NCI-H2081 (cell line): ENCODE data around the gene CDC34.
A peak's percentile ranks its signal among the peaks of the same experiment; 100 is the strongest.

Source experiments
- DNase-seq, 2 experiments: peaks; one replicate each; lab custom pipeline; 2025; lab: John Stamatoyannopoulos, UW

Gene CDC34

GRCh38 chr19:531753-532560, at the start of gene CDC34:
Gene CDC34 (plus strand): TSS chr19:531760. CDS start chr19:531932, 172 bp downstream.
- DNase-seq = no peak

GRCh38 chr19:482186-483041, 49.1 kb upstream of the CDC34 start:
- no peak for DNase-seq

GRCh38 chr19:483332-484072, 48.1 kb upstream of the CDC34 start:
- DNase-seq = no peak

GRCh38 chr19:484494-484893, 47.1 kb upstream of the CDC34 start:
- DNase-seq = no peak

GRCh38 chr19:485077-485476, 46.5 kb upstream of the CDC34 start:
- peak; percentile 37 to 79 for DNase-seq

- DNase-seq = peak; percentile 41 to 71
These were observed 45.9 kb upstream of the CDC34 start for GRCh38 chr19:485583-486236.

GRCh38 chr19:488505-489417, 42.8 kb upstream of the CDC34 start:
- DNase-seq = peak; percentile 92 to 95

- no peak for DNase-seq
These were observed 42.0 kb upstream of the CDC34 start for GRCh38 chr19:489418-490196.

GRCh38 chr19:491146-491741, 40.3 kb upstream of the CDC34 start:
- DNase-seq = no peak

GRCh38 chr19:492091-492531, 39.4 kb upstream of the CDC34 start:
- DNase-seq = no peak

- DNase-seq = no peak
These were observed 38.0 kb upstream of the CDC34 start for GRCh38 chr19:493391-494170.

- DNase-seq = no peak
These were observed 37.1 kb upstream of the CDC34 start for GRCh38 chr19:494171-495080.

GRCh38 chr19:495081-495401, 36.5 kb upstream of the CDC34 start:
- DNase-seq = no peak

- no peak for DNase-seq
These were observed 36.0 kb upstream of the CDC34 start for GRCh38 chr19:495402-496111.

- no peak for DNase-seq
These were observed 35.4 kb upstream of the CDC34 start, which contains the start of gene MADCAM1 for GRCh38 chr19:496112-496665. Gene MADCAM1 (plus strand): TSS chr19:496486. CDS start chr19:496500, 14 bp downstream.

GRCh38 chr19:496986-497385, 34.6 kb upstream of the CDC34 start:
- no peak for DNase-seq

- DNase-seq = no peak
These were observed 34.1 kb upstream of the CDC34 start for GRCh38 chr19:497491-497868.
